Kasumi-1 (cell line): Measurements from ENCODE around the gene TBL1Y.
"Not testable (repeated sequence)": the region's sequence is repeated elsewhere in the genome, so short reads cannot be mapped to it uniquely, and the experiment has no call there.

Source experiments
- DNase-seq, 2 experiments: peaks; one replicate each; lab custom pipeline; 2025; lab: John Stamatoyannopoulos, UW

TBL1Y gene

GRCh38 chrY:6910372-6911252 lies at the start of gene TBL1Y:
Gene TBL1Y (plus strand): TSS chrY:6910697. CDS start chrY:7025085, 114,388 bp downstream.
- DNase-seq: no peak

GRCh38 chrY:6894496-6894895 lies 16.0 kb upstream of the TBL1Y start:
- DNase-seq: no peak

GRCh38 chrY:6895236-6895635 lies 15.3 kb upstream of the TBL1Y start:
- no peak for DNase-seq

- not testable (repeated sequence) for DNase-seq
Observed at GRCh38 chrY:6902116-6902515, 8.4 kb upstream of the TBL1Y start.

- DNase-seq: no peak
Observed at GRCh38 chrY:6907591-6907990, 2.9 kb upstream of the TBL1Y start.

- DNase-seq: not testable (repeated sequence)
Observed at GRCh38 chrY:6908021-6908420, 2.5 kb upstream of the TBL1Y start.

- DNase-seq: no peak
Observed at GRCh38 chrY:6909118-6909521, 1.4 kb upstream of the TBL1Y start.

GRCh38 chrY:6909856-6910255 lies 641 bp upstream of the TBL1Y start:
- no peak for DNase-seq

- DNase-seq: no peak
Observed at GRCh38 chrY:6911253-6911881, 870 bp downstream of the TBL1Y start, which contains the start of gene AMELY. Gene AMELY (minus strand): TSS chrY:6911752. CDS start chrY:6872608, 39,144 bp downstream.

GRCh38 chrY:6913362-6913761 lies 2.9 kb downstream of the TBL1Y start:
- no peak for DNase-seq

GRCh38 chrY:6921061-6921460 lies 10.6 kb downstream of the TBL1Y start:
- no peak for DNase-seq

GRCh38 chrY:6928265-6928664 lies 17.8 kb downstream of the TBL1Y start:
- no peak for DNase-seq

- DNase-seq: no peak
Observed at GRCh38 chrY:6929237-6929636, 18.7 kb downstream of the TBL1Y start.

GRCh38 chrY:6931779-6932396 lies 21.4 kb downstream of the TBL1Y start:
- DNase-seq: no peak

GRCh38 chrY:6935497-6935896 lies 25.0 kb downstream of the TBL1Y start:
- no peak for DNase-seq

- DNase-seq: no peak
Observed at GRCh38 chrY:6947695-6948094, 37.2 kb downstream of the TBL1Y start.

GRCh38 chrY:6948378-6948777 lies 37.9 kb downstream of the TBL1Y start:
- DNase-seq: no peak

GRCh38 chrY:6949947-6950346 lies 39.5 kb downstream of the TBL1Y start:
- no peak for DNase-seq

GRCh38 chrY:6964732-6965131 lies 54.2 kb downstream of the TBL1Y start:
- DNase-seq: no peak

- DNase-seq: no peak
Observed at GRCh38 chrY:6966521-6966920, 56.0 kb downstream of the TBL1Y start.

GRCh38 chrY:6967736-6968135 lies 57.2 kb downstream of the TBL1Y start:
- no peak for DNase-seq

- DNase-seq: no peak
Observed at GRCh38 chrY:6968191-6968590, 57.7 kb downstream of the TBL1Y start.
